PC-9 (cell line): ENCODE measurements around the gene ITGA4. TPM values are rescaled to one million over a fixed set of nuclear protein-coding genes. Genes with fewer than 3 reads are reported as not detected.

Experiments
- BruUV-seq: library from RNA; stranded (reverse); fragments of 400-500 nt; replicated peaks from 2 replicates; lab custom pipeline; 2021; lab: Mats Ljungman, UMichigan
- CTCF ChIA-PET: fragments of 300-600 bp; sonication (Branson Sonifier 250); formaldehyde crosslinking; loops from one replicate; lab custom pipeline; 2022; ENCODE audit warnings: antibody characterized with exemption; lab: Charles Lee
- POLR2A ChIA-PET: fragments of 300-600 bp; sonication (Branson Sonifier 250); formaldehyde crosslinking; loops from one replicate; lab custom pipeline; 2022; ENCODE audit warnings: antibody characterized with exemption; ENCODE audit not compliant: unreplicated experiment; lab: Charles Lee
- DNase-seq, 2 experiments: peaks; one replicate each; pipeline versions ENCODE4 v3.0.0 to v3.0.0-alpha.2; 2015 to 2022; ENCODE audit warnings: mixed read lengths in 1 of 2
- H2AFZ ChIP-seq: fragments of 200-600 bp; sonication (generic); 2 replicates; pipeline ENCODE4 v1.8.1; 2017; ENCODE audit warnings: antibody characterized with exemption
- H3F3A ChIP-seq: fragments of 200-600 bp; sonication (generic); 2 replicates; pipeline ENCODE4 v1.8.1; 2017; ENCODE audit warnings: antibody characterized with exemption, mild to moderate bottlenecking, low read depth; ENCODE audit not compliant: insufficient read depth
- H3K27ac ChIP-seq: fragments of 200-600 bp; sonication (generic); 2 replicates; pipeline ENCODE4 v1.6.1; 2016; ENCODE audit warnings: mixed run types
- H3K27me3 ChIP-seq: fragments of 200-600 bp; sonication (generic); 2 replicates; pipeline ENCODE4 v1.6.1; 2016; ENCODE audit warnings: low read depth, mixed run types; ENCODE audit not compliant: insufficient read depth
- H3K36me3 ChIP-seq: fragments of 200-600 bp; sonication (generic); 2 replicates; pipeline ENCODE4 v1.6.1; 2016; ENCODE audit warnings: low read depth, mixed run types
- H3K4me1 ChIP-seq: fragments of 200-600 bp; sonication (generic); replicated peaks from 2 replicates; pipeline ENCODE4 v1.6.1; 2016; ENCODE audit warnings: mixed run types; ENCODE audit not compliant: insufficient read depth
- H3K4me2 ChIP-seq: fragments of 200-600 bp; sonication (generic); 2 replicates; pipeline ENCODE4 v1.6.1; 2017; ENCODE audit warnings: mixed run types
- H3K4me3 ChIP-seq: fragments of 200-600 bp; sonication (generic); 2 replicates; pipeline ENCODE4 v1.6.1; 2016; ENCODE audit warnings: mixed run types
- H3K79me2 ChIP-seq: fragments of 200-600 bp; sonication (generic); 2 replicates; pipeline ENCODE4 v1.6.1; 2017; ENCODE audit warnings: low read depth, mixed run types
- H3K9me2 ChIP-seq: fragments of 200-600 bp; sonication (generic); 2 replicates; pipeline ENCODE4 v1.8.1; 2017; ENCODE audit warnings: mild to moderate bottlenecking; ENCODE audit not compliant: insufficient read depth
- H3K9me3 ChIP-seq: fragments of 200-600 bp; sonication (generic); 2 replicates; pipeline ENCODE4 v1.8.1; 2016; ENCODE audit warnings: low read depth; ENCODE audit not compliant: insufficient read depth
- H4K20me1 ChIP-seq: fragments of 200-600 bp; sonication (generic); 2 replicates; pipeline ENCODE4 v1.8.1; 2017; ENCODE audit not compliant: insufficient read depth
- CTCF ChIP-seq: fragments of 200-600 bp; sonication (generic); conservative IDR thresholded peaks from 2 replicates; pipeline ENCODE4 v1.6.1; 2017; ENCODE audit warnings: mixed run types, antibody characterized with exemption, mild to moderate bottlenecking, moderate library complexity
- EZH2 ChIP-seq: fragments of 200-600 bp; sonication (generic); IDR thresholded peaks from 2 replicates; pipeline ENCODE4 v1.8.0; 2017; ENCODE audit warnings: antibody characterized with exemption, low read depth
- intact Hi-C: fragments of 100-400 bp; cut with micrococcal nuclease; formaldehyde crosslinking; loops from one replicate; pipeline ENCODE4 v1.10.0; 2022; ENCODE audit not compliant: unreplicated experiment
- total RNA-seq: library from RNA; stranded (reverse); gene quantifications from 2 replicates; pipeline ENCODE4 v1.2.3, GENCODE V29; 2021

Gene ITGA4
- total RNA-seq, 1 experiment from 2014 or later: 0.35 TPM

- POLR2A ChIA-PET: interaction anchor here (0.6 kb wide), 1 partner anchor 32 kb away, joined by 7 read pairs; no protein-coding TSS in a partner anchor
- Histone ChIP-seq H2AFZ (no peak overlapping the region; the same call in 1 of the 2 replicates), H3K27ac (no peak overlapping the region), H3K4me2 (no peak overlapping the region), H3K9me2 (no peaks in the 10 kb centered on the region), H3K4me1 (no peaks in the 10 kb centered on the region), H3K4me3 (no peak overlapping the region), H4K20me1 (no peaks in the 10 kb centered on the region), H3K9me3 (no peaks in the 10 kb centered on the region), H3K79me2 (no peaks in the 10 kb centered on the region), H3K27me3 (no peaks in the 10 kb centered on the region), H3F3A (no peaks in the 10 kb centered on the region), H3K36me3 (no peaks in the 10 kb centered on the region)
- CTCF ChIA-PET: interaction anchor here (1.0 kb wide), 1 partner anchor 140 kb away, joined by 3 read pairs; no protein-coding TSS in a partner anchor
- no peak for TF ChIP-seq EZH2
- TF ChIP-seq CTCF: no peak
- intact Hi-C loops: loop anchor here (10.0 kb wide), 3 partner anchors 319 to 501 kb away; partner anchors contain the start of gene ITPRID2
- no peak for DNase-seq
- BruUV-seq: no TSS peak
Measured at GRCh38 chr2:181575650-181576025, 118.5 kb downstream of the ITGA4 start.

DNA sequence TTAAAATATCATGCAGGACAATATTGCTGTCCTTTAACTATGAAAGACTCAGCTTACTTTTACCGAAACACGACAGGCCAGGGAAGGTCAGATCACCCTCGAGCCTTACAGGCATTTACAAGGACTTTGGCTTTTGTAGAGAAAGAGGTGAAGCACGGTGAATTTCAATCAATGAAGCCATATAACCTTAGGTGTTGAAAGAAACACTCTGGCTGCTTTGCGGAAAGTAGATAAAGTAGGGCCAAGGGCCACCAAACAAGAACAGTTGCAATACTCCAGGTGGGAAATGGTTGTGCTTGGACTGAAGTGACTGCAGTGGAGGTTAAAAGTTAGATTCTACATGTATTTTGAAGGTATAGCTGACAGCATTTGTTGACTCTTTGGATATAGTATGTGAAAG is 119.2 kb downstream of the ITGA4 start:
- POLR2A ChIA-PET: no interaction called here
- TF ChIP-seq EZH2: no peak
- TF ChIP-seq CTCF: no peak
- no peak overlapping the region for H2AFZ ChIP-seq
- no peaks in the 10 kb centered on the region for H3K9me3 ChIP-seq
- intact Hi-C loops: loop anchor here (10.0 kb wide), 3 partner anchors 318 to 502 kb away; partner anchors contain the start of gene ITPRID2
- no peak for DNase-seq
- H3F3A ChIP-seq: no peaks in the 10 kb centered on the region
- no peak overlapping the region for H3K4me3 ChIP-seq
- no peaks in the 10 kb centered on the region for H3K9me2 ChIP-seq
- H3K36me3 ChIP-seq: no peaks in the 10 kb centered on the region
- BruUV-seq: no TSS peak
- no peaks in the 10 kb centered on the region for H3K27me3 ChIP-seq
- H3K27ac ChIP-seq: no peak overlapping the region
- no peaks in the 10 kb centered on the region for H4K20me1 ChIP-seq
- H3K79me2 ChIP-seq: no peaks in the 10 kb centered on the region
- H3K4me2 ChIP-seq: no peak overlapping the region
- no peaks in the 10 kb centered on the region for H3K4me1 ChIP-seq
- CTCF ChIA-PET: no interaction called here

GRCh38 chr2:181578829-181579228 is 121.6 kb downstream of the ITGA4 start:
- Histone ChIP-seq H3K4me2 (no peak overlapping the region), H3K9me3 (no peaks in the 10 kb centered on the region), H3K27ac (no peak overlapping the region), H3K36me3 (no peaks in the 10 kb centered on the region), H3K4me1 (no peaks in the 10 kb centered on the region), H4K20me1 (no peaks in the 10 kb centered on the region), H3F3A (no peaks in the 10 kb centered on the region), H3K9me2 (no peaks in the 10 kb centered on the region), H3K79me2 (no peaks in the 10 kb centered on the region), H2AFZ (no peak overlapping the region), H3K4me3 (no peak overlapping the region), H3K27me3 (no peaks in the 10 kb centered on the region)
- intact Hi-C loops: loop anchor here (10.0 kb wide), 3 partner anchors 316 to 504 kb away; partner anchors contain the start of gene ITPRID2
- TF ChIP-seq CTCF (no peak), EZH2 (no peak)
- BruUV-seq: no TSS peak
- CTCF ChIA-PET: no interaction called here
- no peak for DNase-seq
- POLR2A ChIA-PET: no interaction called here
